Endothelial cell of umbilical vein (primary cell): ENCODE data around the gene ASS1. TPM values are rescaled to one million over a fixed set of nuclear protein-coding genes. Genes with fewer than 3 reads are reported as not detected.

Source experiments
- BruUV-seq: library from RNA; stranded (reverse); fragments of 400-500 nt; replicated peaks from 2 replicates; lab custom pipeline; 2021; lab: Mats Ljungman, UMichigan
- CTCF ChIA-PET: fragments of 300-600, 350-600 bp; sonication (Branson Sonifier 250); formaldehyde crosslinking; loops from one replicate; lab custom pipeline; 2021; ENCODE audit warnings: antibody characterized with exemption, inconsistent platforms; lab: Charles Lee
- POLR2A ChIA-PET: fragments of 300-600, 350-600 bp; sonication (Branson Sonifier 250); formaldehyde crosslinking; loops from one replicate; lab custom pipeline; 2021; ENCODE audit warnings: antibody characterized with exemption, inconsistent platforms; lab: Charles Lee
- DNase-seq: peaks from one replicate; pipeline ENCODE4 v3.0.0-alpha.2; 2011; ENCODE audit warnings: low read depth, low spot score
- FAIRE-seq: peaks from 2 replicates; lab custom pipeline; 2011; peaks lifted over from hg19 to GRCh38; lab: Jason Lieb, UNC
- H2AFZ ChIP-seq: 2 replicates; pipeline ENCODE4 v1.6.0; 2012; ENCODE audit warnings: low read depth, low read length, control low read depth, inconsistent platforms
- H3K27ac ChIP-seq: 2 replicates; pipeline ENCODE4 v1.5.1; 2011; ENCODE audit warnings: low read depth, mild to moderate bottlenecking, control low read depth, low read length, moderate library complexity; ENCODE audit not compliant: insufficient read depth
- H3K27me3 ChIP-seq, 2 experiments: 2 replicates each; pipeline versions ENCODE4 v1.6.0 to v1.6.1; 2011; ENCODE audit warnings: low read length in 2 of 2, mixed read lengths in 1 of 2; ENCODE audit not compliant: control insufficient read depth in 2 of 2, insufficient read depth in 2 of 2
- H3K36me3 ChIP-seq, 2 experiments: 2 replicates in 1 of 2; 3 replicates in 1 of 2; pipeline ENCODE4 v1.5.1; 2011; ENCODE audit warnings: low read length in 2 of 2, mild to moderate bottlenecking in 1 of 2, moderate library complexity in 1 of 2; ENCODE audit not compliant: control insufficient read depth in 2 of 2, insufficient read depth in 2 of 2; ENCODE audit errors: extremely low read depth in 1 of 2
- H3K4me1 ChIP-seq: 3 replicates; pipeline ENCODE4 v1.5.1; 2011; ENCODE audit warnings: mild to moderate bottlenecking, low read length; ENCODE audit not compliant: control insufficient read depth, insufficient read depth; ENCODE audit errors: extremely low read depth
- H3K4me2 ChIP-seq: 2 replicates; pipeline ENCODE4 v1.6.1; 2011; ENCODE audit warnings: low read length, control low read depth, mixed read lengths; ENCODE audit not compliant: insufficient read depth
- H3K4me3 ChIP-seq, 3 experiments: fragments of 200-600 bp in 1 of 3; sonication (generic), shearing (Covaris generic) in 1 of 3; replicated peaks in 1 of 3; 2 replicates each; pipeline ENCODE4 v1.5.1; 2011 to 2016; ENCODE audit warnings: control low read depth in 3 of 3, low read length in 3 of 3, mild to moderate bottlenecking in 2 of 3, inconsistent platforms in 1 of 3, low read depth in 1 of 3, moderate library complexity in 1 of 3; ENCODE audit not compliant: insufficient read depth in 1 of 3
- H3K79me2 ChIP-seq: 2 replicates; pipeline ENCODE4 v1.6.0; 2012; ENCODE audit warnings: low read length, inconsistent platforms; ENCODE audit not compliant: control insufficient read depth, insufficient read depth
- H3K9ac ChIP-seq: replicated peaks from 2 replicates; pipeline ENCODE3; 2011; ENCODE audit warnings: low read length, control low read depth; ENCODE audit not compliant: insufficient read depth; ENCODE audit errors: extremely low read depth
- H3K9me1 ChIP-seq: replicated peaks from 3 replicates; pipeline ENCODE4 v1.6.0; 2011; ENCODE audit warnings: mild to moderate bottlenecking, low read length; ENCODE audit not compliant: control insufficient read depth, insufficient read depth; ENCODE audit errors: extremely low read depth
- H3K9me3 ChIP-seq: replicated peaks from 2 replicates; pipeline ENCODE4 v1.5.1; 2012; ENCODE audit warnings: low read length, inconsistent platforms; ENCODE audit not compliant: control insufficient read depth, insufficient read depth
- H4K20me1 ChIP-seq: replicated peaks from 2 replicates; pipeline ENCODE3; 2011; ENCODE audit warnings: mild to moderate bottlenecking, low read length; ENCODE audit not compliant: control insufficient read depth, insufficient read depth; ENCODE audit errors: extremely low read depth
- CTCF ChIP-seq, 2 donors: IDR thresholded peaks; 1 replicate in 1 of 2; 2 replicates in 1 of 2; pipeline ENCODE4 v1.5.1; 2011; ENCODE audit warnings: low read length in 2 of 2, mild to moderate bottlenecking in 2 of 2, moderate library complexity in 2 of 2, control low read depth in 1 of 2, inconsistent platforms in 1 of 2, low read depth in 1 of 2; ENCODE audit not compliant: insufficient read depth in 1 of 2; ENCODE audit errors: extremely low read depth in 1 of 2
- EZH2 ChIP-seq: IDR thresholded peaks from 2 replicates; pipeline ENCODE4 v1.6.1; 2012; ENCODE audit warnings: borderline replicate concordance, low read depth, mild to moderate bottlenecking, moderate library complexity, low read length, inconsistent platforms; ENCODE audit not compliant: severe bottlenecking
- FOS ChIP-seq: IDR thresholded peaks from 2 replicates; pipeline ENCODE4 v1.6.1; 2011; ENCODE audit warnings: mild to moderate bottlenecking, low read length, moderate library complexity, borderline replicate concordance; ENCODE audit not compliant: insufficient read depth
- GATA2 ChIP-seq: IDR thresholded peaks from 2 replicates; pipeline ENCODE4 v1.7.0; 2011; ENCODE audit warnings: low read depth, mild to moderate bottlenecking, moderate library complexity, mixed read lengths, low read length; ENCODE audit not compliant: insufficient read length, insufficient read depth
- JUN ChIP-seq: IDR thresholded peaks from 2 replicates; pipeline ENCODE4 v1.6.1; 2011; ENCODE audit warnings: borderline replicate concordance, low read depth; ENCODE audit not compliant: insufficient read length, insufficient read depth
- MAX ChIP-seq: IDR thresholded peaks from 2 replicates; pipeline ENCODE4 v1.6.1; 2011; ENCODE audit not compliant: insufficient read depth, insufficient read length
- MYC ChIP-seq: IDR thresholded peaks from one replicate; pipeline ENCODE4 v1.6.1; 2011; ENCODE audit warnings: mild to moderate bottlenecking, low read depth, low read length
- POLR2A ChIP-seq: IDR thresholded peaks from 2 replicates; pipeline ENCODE4 v1.6.1; 2012; ENCODE audit warnings: low read depth, mild to moderate bottlenecking, control low read depth, low read length
- POLR2AphosphoS5 ChIP-seq: IDR thresholded peaks from 2 replicates; pipeline ENCODE4 v1.6.1; 2012; ENCODE audit warnings: low read depth, mild to moderate bottlenecking, control low read depth, low read length, moderate library complexity; ENCODE audit not compliant: insufficient read depth
- dilution Hi-C: fragments of 300-500 bp; cut with MboI; formaldehyde crosslinking; loops from one replicate; pipeline ENCODE4 v1.15.0; 2019; ENCODE audit warnings: low sequenced_read_pairs; ENCODE audit not compliant: extremely low pct_ligation_motif_present
- intact Hi-C: fragments of 100-400 bp; cut with micrococcal nuclease; formaldehyde crosslinking; loops from one replicate; pipeline ENCODE4 v1.10.0; 2022
- polyA plus RNA-seq, 4 experiments: library from polyadenylated mRNA; depleted of rRNA in 3 of 4; stranded (reverse) in 3 of 4; unstranded in 1 of 4; fragments of >200 nt; gene quantifications; 2 replicates each; pipeline versions ENCODE4 v1.2.1 to v1.2.3, GENCODE V29; 2011 to 2012; ENCODE audit warnings: missing spikeins in 1 of 4
- total RNA-seq: library from RNA; stranded (reverse); gene quantifications from 2 replicates; pipeline ENCODE4 v1.2.3, GENCODE V29; 2021

ASS1 gene
- total and polyA plus RNA-seq, 2 donors (not counting 3 experiments of a cell fraction or from before 2014, with no cell fraction given), result 3.6 to 12.4 TPM

GRCh38 chr9:130431536-130432303 is 13.0 kb upstream of the ASS1 start:
- Histone ChIP-seq H4K20me1 (no peaks in the 10 kb centered on the region), H3K9me1 (no peaks in the 10 kb centered on the region), H3K4me2 (no peak overlapping the region), H2AFZ (no peak overlapping the region), H3K27me3 (peaks cover 0 to 3% of the 10 kb centered on the region in 2 experiments), H3K4me1 (peaks cover 8% of the 10 kb centered on the region), H3K4me3 (no peak overlapping the region), H3K36me3 (no peaks in the 10 kb centered on the region), H3K9ac (no peak overlapping the region), H3K79me2 (no peaks in the 10 kb centered on the region), H3K9me3 (no peaks in the 10 kb centered on the region), H3K27ac (no peak overlapping the region)
- DNase-seq (no peak), FAIRE-seq (no peak)
- dilution Hi-C loops, result no loop called here
- TF ChIP-seq POLR2A (no peak), EZH2 (no peak), MYC (no peak), POLR2AphosphoS5 (no peak), MAX (no peak), JUN (no peak), CTCF (IDR thresholded peaks at IDR 0.05; ENCODE audit: extremely low read depth in 1 of 2, insufficient read depth in 1 of 2, low read depth in 1 of 2, low read length in 2 of 2) (no peak), FOS (no peak), GATA2 (no peak)
- POLR2A ChIA-PET, result no interaction called here
- intact Hi-C loops, result no loop called here
- CTCF ChIA-PET, result interaction anchor here (0.6 kb wide), 1 partner anchor 68 kb away, joined by 3 read pairs; no protein-coding TSS in a partner anchor
- BruUV-seq, result no TSS peak
